GM13977 (cell line): ENCODE results near the gene HOOK1.
"Not testable (repeated sequence)": the region's sequence is repeated elsewhere in the genome, so short reads cannot be mapped to it uniquely, and the experiment has no call there.

ENCODE experiments used
- DNase-seq: peaks from one replicate; pipeline ENCODE4 v3.0.0; 2012; ENCODE audit warnings: low spot score
- in situ Hi-C: fragments of 300-500 bp; cut with MboI; formaldehyde crosslinking; loops from one replicate; pipeline ENCODE4 v1.12.0; 2022; ENCODE audit warnings: low sequenced_read_pairs, low pct_unique_long_range_greater_than_20kb, mixed read lengths, inconsistent platforms; ENCODE audit not compliant: unreplicated experiment
- TF ChIP-seq, protein P1 (sequence below): IDR thresholded peaks from 2 replicates; pipeline ENCODE4 v1.5.1; 2012; ENCODE audit warnings: mild to moderate bottlenecking, control low read depth; ENCODE audit not compliant: insufficient read depth; ENCODE audit errors: extremely low read depth, missing control alignments

HOOK1 gene

DNA sequence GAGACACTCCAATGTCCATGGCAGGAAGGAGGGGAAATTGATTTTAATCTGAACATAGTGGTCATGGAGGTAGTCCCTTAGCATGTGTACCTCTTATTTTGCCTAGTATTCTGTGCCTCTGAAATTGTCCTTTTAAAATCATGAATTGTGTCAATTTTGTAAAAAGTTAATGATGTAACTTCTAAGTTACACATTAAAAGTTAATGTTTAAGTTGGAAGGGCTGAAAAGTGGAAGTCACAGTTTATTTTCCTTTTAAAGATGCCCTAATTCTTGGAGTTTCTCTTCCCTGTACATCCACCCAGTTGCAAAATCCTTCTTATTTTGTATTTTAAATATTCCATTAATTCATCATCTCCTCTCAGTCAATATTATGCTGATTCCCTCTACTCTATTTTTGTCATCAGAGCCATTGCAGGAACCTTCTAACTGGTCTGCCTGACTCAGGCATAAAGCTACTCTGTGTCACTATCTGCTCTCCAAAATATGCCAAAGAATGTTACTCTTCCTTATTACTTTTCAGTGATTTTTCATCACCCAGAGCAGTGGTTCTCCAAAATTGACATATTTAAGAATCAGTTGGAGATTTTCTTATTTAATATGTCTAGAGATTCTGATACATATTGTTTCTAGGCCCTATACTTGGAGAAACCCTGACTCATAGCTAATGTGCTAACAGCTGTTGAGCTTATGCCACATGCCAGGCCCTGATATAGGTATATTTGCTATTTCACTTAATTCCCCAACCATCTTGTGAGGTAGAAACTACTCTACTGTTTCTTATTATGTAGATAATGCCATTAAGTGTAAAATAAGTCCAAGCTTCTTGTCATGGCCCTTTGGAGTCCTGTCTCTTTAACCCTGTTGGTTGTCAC is 5.1 kb downstream of the HOOK1 start:
- DNase-seq, result no peak
- in situ Hi-C loops, result no loop called here
- TF ChIP-seq, protein P1, sequence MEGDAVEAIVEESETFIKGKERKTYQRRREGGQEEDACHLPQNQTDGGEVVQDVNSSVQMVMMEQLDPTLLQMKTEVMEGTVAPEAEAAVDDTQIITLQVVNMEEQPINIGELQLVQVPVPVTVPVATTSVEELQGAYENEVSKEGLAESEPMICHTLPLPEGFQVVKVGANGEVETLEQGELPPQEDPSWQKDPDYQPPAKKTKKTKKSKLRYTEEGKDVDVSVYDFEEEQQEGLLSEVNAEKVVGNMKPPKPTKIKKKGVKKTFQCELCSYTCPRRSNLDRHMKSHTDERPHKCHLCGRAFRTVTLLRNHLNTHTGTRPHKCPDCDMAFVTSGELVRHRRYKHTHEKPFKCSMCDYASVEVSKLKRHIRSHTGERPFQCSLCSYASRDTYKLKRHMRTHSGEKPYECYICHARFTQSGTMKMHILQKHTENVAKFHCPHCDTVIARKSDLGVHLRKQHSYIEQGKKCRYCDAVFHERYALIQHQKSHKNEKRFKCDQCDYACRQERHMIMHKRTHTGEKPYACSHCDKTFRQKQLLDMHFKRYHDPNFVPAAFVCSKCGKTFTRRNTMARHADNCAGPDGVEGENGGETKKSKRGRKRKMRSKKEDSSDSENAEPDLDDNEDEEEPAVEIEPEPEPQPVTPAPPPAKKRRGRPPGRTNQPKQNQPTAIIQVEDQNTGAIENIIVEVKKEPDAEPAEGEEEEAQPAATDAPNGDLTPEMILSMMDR, result no peak

DNA sequence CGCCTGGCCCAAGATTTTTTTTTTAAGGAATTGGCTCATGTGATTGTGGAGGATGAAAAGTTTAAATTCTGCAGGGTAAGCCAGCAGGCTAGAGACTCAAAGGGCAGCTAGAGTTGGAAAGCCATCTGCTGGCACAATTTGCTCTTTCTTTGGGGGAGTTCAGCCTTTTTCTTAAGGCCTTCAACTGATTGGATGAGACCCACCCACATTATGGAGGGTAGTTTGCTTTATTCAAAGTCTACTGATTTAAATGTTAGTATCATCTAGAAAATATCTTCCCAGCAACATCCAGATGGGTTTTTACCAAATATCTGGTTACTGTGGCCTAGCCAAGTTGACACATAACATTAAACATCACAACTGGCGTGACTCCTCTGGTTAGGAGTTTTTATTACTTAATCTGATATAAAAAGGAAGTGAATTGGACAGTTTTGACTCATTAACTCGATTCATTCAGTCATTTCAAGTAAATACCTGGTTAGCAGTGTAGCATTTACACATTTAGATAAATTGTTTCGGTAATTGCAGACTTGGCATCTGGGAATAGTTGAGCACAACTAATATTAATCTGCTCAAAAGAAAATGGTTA is 12.4 kb downstream of the HOOK1 start:
- DNase-seq, result no peak
- TF ChIP-seq, protein P1, result no peak
- in situ Hi-C loops, result no loop called here

DNA sequence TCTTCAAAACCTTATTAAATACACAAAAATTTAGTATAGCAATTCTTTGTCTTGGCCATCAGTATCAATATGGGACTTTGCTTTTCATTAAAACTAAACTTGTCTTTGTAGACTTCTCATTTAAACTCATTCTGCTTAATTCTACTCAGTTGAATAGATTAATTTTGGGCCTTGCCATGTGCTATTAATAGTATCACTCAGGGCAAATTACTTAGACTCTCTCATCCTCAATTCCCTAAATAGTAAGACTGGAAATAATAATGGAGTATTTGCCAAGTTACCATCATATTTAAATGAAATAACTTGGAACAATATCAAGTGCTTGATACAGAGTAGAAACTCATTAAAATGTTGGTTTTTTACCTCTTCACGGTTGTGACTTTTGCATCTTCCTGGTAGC is 13.4 kb downstream of the HOOK1 start:
- in situ Hi-C loops, result no loop called here
- TF ChIP-seq, protein P1, result no peak
- no peak for DNase-seq

DNA sequence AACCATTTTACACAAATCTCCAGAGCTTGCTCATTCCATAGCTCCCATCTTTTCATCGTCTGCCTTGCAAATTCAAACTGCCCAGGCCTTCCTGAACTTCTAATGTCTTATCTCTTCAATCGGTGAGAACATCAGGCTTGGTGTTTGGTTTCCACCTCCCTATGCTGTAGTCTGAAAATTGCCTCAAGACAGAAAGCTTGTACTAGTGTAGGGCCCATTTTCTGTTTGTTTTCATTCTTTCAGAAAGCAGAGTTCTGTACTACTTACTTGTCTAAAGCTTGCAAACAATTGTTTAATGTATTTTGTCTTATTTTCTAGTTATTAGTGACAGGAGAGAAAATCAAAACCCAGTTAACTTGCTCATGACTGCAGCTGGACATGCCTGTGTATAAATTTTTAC is 16.8 kb downstream of the HOOK1 start:
- in situ Hi-C loops, result no loop called here
- DNase-seq, result no peak
- TF ChIP-seq, protein P1, result no peak

DNA sequence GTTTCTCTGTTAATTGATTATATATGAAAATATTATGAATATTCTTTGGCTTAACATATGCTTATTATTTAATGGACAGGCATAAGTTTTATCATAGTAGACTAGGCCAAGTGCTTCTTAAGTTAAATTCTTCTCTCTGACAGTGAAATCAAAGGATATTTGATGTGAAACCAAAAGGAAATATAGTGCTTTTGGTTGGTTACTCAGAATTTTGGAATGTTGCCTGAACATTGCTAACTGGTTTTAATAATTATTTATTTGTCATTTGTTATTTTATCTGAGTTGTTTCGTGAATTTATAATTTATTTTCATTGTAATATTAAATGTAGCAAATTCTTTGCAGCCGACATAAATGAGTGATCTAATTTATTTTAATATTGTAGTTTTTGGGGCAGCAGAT is 18.3 kb downstream of the HOOK1 start:
- TF ChIP-seq, protein P1, result no peak
- in situ Hi-C loops, result no loop called here
- no peak for DNase-seq

DNA sequence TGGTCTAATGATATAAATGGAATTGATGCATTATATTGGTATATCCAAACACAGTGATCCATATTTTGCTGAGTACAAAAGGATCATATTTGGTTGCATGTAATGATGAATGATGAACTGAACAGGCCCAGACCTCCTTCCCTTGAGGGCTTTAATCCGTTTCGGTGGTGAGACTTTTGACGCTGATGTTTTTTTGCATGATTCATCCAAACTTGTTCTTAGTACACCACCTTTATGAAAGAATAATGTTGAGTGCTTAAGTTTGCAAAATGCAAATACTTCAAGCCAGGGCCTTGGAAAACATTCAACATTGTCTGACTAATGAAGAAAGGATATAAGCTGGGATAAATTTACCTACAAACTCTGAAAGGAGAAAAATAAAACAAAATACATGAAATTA is 19.2 kb downstream of the HOOK1 start:
- in situ Hi-C loops, result no loop called here
- no peak for DNase-seq
- TF ChIP-seq, protein P1, result no peak

DNA sequence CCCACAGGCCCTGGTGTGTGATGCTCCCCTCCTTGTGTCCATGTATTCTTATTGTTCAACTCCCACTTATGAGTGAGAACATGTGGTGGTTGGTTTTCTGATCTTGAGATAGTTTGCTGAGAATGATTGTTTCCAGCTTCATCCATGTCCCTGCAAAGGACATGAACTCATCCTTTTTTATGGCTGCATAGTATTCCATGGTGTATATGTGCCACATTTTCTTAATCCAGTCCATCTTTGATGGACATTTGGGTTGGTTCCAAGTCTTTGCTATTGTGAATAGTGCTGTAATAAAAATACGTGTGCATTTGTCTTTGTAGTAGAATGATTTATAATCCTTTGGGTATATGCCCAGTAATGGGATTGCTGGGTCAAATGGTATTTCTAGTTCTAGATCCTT is 23.1 kb downstream of the HOOK1 start:
- DNase-seq, in situ Hi-C loops: not testable (repeated sequence)
